Panc1 (cell line): Measurements from ENCODE around the gene DLGAP1.

Experiments used
- CTCF ChIP-seq: fragments of 450-650 bp; IDR thresholded peaks from 2 replicates; pipeline ENCODE4 v1.5.1; 2017; ENCODE audit warnings: mild to moderate bottlenecking
- POLR2AphosphoS5 ChIP-seq: IDR thresholded peaks from 2 replicates; pipeline ENCODE4 v1.6.1; 2012; ENCODE audit warnings: mild to moderate bottlenecking, low read depth, low read length, moderate library complexity

GRCh38 chr18:3593381-3593903 lies 861.7 kb downstream of the DLGAP1 start:
- TF ChIP-seq CTCF (no peak), POLR2AphosphoS5 (0 out of 2 replicates have a peak, but pooled peaks have one; percentile 32)
